NCI-H446 treated with DMSO at 0.1 percent for 48 hours (cell line): ENCODE measurements around the gene SORCS1.

Source experiments
- DNase-seq: peaks from one replicate; lab custom pipeline; 2025; lab: John Stamatoyannopoulos, UW

The SORCS1 gene

DNA sequence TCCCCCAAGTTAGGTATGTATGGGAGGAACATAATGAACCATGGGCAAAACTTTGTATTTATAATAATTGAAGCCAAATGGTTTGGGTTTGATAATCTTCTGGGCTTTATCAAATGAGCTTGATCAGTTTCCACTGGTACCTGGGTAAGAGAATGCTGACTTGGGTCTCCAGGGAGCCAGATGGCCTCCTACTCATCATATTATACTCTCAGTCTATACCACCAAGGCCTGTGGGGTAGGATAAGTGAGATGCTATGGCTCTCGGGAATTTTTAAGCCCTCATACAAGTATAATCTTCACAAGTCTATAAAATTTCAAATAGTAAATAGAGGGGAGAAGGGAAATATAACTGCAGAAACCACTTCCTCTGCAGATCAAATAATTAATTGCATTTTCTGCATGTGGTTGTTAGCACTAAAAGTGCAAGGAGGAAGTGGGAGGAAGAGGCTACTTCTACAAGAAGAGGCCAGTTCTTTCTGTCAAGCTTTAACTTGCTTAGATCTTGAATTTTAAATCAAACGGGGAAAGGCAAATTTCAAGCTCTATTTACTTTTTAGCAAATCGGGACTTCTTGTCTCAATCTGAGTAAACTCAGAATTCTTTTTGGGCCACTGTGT lies 349.0 kb downstream of the SORCS1 start:
- no peak for DNase-seq

GRCh38 chr10:106804992-106805582 lies 359.4 kb downstream of the SORCS1 start:
- no peak for DNase-seq

- no peak for DNase-seq
These were observed 361.6 kb downstream of the SORCS1 start for GRCh38 chr10:106802949-106803348.

DNA sequence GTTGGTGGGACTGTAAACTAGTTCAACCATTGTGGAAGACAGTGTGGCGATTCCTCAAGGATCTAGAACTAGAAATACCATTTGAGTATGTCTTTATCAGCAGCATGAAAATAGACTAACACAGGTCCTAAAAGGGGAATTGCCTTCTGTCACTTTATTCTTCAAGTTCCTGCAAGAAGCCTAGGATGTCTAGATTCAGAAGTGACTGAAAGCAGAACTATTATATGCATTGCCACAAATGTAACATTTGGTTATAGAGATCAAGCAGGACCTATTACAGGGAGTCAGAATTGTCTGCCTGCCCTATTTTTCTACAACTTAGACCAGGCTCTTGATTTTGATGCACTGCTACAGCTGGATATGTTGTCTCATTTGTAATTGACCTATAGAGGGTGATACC lies 364.7 kb downstream of the SORCS1 start:
- DNase-seq: no peak

GRCh38 chr10:106795619-106796018 lies 368.9 kb downstream of the SORCS1 start:
- DNase-seq: no peak

DNA sequence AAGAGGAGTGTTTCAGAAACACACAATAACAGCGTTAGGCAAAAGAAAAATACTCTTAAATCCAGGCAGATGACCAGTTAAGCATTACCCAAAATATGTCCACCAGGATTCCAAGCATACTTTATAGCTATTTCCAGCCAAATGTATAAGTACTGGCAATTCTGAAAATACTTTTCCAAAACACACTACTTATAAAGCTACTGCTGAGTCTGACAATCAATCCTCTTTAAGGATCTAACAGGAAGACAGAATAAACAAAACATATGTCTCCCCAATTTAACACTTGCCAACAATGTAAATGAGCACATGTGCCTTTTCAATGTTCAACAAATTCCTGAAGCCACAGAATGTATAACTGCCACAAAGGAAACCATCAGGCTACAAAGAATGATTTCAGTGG lies 370.9 kb downstream of the SORCS1 start:
- DNase-seq: no peak

DNA sequence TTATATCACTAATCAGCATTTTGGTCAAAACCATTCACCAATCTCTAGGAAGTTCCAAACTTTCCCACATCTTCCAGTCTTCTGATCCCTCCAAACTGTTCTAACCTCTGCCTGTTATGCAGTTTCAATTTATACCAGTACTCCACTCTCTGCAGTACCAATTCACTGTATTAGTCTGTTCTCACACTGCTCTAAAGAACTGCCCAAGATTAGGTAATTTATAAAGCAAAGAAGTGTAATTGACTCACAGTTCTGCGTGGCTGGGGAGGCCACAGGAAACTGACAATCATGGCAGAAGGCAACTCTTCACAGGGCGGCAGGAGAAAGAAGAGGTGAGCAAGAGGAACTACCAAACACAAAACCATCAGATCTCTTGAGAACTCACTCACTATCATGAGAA lies 374.9 kb downstream of the SORCS1 start:
- no peak for DNase-seq

- no peak for DNase-seq
These were observed 375.5 kb downstream of the SORCS1 start for GRCh38 chr10:106788982-106789381.

DNA sequence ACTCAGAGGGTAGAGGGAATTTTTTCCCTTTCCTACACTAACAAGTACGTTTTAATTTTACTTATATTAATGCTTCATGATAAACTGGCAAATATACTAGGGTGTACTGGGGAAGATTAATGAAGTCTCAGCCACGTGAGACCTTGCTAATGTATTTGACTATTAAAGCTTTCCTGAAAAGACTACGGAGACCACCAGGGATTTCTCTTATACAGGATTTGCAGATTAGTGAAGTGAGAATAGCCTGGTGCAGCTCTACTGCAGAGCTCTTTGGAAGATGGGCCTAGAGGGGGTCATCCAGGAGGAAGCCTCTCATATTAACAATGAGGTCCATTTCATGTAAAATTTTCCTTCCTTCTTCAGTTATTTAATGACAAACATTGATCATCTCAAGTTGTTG lies 379.0 kb downstream of the SORCS1 start:
- DNase-seq: no peak

DNA sequence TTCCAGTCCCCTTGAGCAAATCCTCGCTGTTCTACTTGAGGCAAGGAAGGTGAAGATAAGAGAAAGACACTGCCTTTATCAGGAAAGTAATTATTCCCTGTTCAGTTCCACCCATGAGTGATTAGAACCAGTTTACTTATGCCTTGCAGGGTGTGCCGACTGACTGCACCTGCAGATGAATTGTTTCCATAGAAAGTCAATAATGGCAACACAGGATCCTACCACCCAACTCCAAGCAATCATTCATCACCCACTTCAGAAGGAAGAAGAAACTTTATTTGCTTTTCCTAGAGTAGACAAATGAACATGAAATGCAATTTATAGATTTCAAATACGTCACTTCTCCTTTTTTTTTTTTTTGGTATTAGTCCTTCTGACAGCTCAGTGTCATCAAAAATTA lies 383.9 kb downstream of the SORCS1 start:
- DNase-seq: no peak

- no peak for DNase-seq
These were observed 386.7 kb downstream of the SORCS1 start for GRCh38 chr10:106777841-106778240.

- no peak for DNase-seq
These were observed 389.4 kb downstream of the SORCS1 start for GRCh38 chr10:106775127-106775526.

DNA sequence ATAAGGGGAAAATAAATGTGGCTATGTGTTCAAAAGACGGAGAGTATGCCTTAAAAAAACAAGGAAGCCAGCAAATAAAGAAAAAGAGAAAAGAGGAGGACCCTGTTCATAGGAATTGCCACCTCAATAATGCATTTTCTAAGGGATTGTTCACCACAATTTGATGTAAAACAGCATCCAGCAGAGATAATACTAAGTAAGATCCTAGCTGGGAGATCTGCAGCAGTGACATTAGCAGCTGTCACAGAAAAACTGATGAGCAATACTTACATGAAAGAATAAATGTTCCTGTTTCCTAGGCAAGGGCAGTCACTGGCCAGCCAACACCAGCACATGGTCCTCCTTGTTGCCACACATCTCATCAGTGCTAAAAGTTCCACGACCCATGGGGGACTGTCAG lies 391.5 kb downstream of the SORCS1 start:
- no peak for DNase-seq

- DNase-seq: no peak
These were observed 393.4 kb downstream of the SORCS1 start for GRCh38 chr10:106771154-106771553.

- DNase-seq: no peak
These were observed 396.3 kb downstream of the SORCS1 start for GRCh38 chr10:106768204-106768603.

DNA sequence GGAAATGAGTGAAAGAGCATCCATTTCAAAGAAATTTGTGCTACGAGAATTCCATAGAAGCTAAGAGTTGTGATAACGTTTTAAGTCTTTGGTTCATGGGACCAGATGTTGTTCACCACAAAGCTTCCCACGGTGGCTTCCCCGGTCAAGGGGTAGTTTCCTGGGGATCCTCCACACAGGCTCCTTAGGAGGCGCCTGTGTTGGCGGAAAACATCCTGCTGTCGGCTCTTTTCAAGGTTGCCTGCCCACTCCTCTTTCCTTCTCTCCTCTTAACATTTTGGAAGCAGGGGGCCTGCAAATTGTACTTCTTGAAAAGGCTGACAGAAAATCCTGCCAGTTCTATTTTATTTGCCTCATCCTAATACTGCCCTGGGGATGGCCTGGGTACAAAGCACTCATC lies 398.6 kb downstream of the SORCS1 start:
- no peak for DNase-seq

DNA sequence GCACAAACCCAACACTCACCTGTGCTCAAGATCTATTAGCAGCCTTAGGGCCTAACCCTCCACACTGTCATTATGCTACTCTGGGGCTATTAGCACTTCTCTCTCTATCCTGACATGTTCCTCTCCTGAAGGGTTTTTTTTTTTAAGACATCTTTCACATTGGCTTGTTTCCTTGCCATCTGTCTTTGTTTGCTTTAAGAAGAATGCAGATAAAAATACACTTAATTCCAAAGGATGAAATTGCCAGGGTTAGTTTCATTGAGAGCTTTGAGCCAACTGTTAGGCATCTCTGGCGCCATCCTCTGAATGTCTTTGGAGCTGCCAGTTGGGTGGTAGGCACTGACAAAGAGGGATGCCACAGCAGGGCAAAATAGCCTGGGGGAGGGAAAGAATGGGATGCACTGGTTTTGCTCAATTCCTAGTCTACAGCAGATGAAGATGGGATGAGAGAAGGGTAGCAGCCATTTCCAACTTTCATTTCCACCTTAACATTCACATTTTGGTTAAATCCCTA lies 399.2 kb downstream of the SORCS1 start:
- no peak for DNase-seq

DNA sequence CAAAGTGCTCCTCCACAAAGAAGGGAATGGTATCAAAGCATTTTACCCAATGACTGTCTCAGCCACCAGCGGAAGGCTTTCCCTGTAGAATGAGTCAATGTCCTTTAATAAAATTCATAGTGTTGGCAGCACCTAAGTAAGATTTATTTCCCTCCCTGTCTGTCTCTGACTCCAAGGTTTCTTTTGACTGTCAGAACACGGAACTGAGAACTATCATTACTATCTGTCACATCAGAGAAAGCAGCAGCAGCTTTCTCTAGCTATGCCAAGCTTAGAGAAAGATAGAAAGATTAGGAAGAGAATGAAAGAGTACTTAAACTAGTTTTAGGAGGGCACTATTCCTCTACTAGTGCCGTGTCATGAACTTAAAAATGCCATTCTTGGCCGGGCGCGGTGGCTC lies 400.1 kb downstream of the SORCS1 start:
- no peak for DNase-seq

- no peak for DNase-seq
These were observed 402.6 kb downstream of the SORCS1 start for GRCh38 chr10:106761906-106762305.

GRCh38 chr10:106757521-106757920 lies 407.0 kb downstream of the SORCS1 start:
- DNase-seq: no peak

DNA sequence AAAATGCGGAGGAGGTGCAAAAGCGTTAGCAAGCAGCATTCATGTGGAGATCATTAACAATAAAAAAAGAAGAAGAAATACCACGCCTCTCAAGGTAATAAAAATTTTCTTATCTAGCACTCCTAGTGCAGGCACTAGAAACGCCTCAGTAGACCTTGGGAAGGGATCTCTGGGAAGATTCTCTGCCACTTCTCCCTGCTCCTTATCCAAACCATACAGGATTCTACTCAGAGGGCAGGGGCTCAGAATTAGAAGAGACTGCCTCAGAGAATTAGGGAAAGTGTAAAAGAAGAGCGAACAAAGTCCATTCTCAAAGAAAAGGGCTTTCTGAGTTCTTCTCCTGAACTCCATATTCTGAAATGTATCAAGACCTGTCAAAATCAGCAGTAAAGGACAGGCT lies 413.4 kb downstream of the SORCS1 start:
- no peak for DNase-seq

DNA sequence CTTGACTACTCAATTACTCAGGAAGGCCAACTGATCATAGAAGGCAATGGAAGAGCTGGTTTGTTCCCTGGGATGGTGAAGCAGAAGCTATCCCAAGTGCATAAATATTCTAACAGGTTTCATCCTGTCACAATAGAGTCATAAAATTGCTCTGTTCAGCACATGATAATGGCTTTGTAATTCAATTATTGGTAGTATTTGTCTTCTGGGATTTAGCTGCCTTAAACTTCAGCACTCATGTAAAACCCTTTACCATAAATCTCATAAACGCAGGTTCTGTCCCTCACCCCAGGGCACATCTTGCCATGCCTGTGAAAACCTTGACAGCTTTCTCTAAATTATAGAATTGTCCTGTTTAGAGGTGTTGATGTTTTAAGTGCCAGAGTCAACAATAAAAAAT lies 417.6 kb downstream of the SORCS1 start:
- DNase-seq: no peak

- DNase-seq: no peak
These were observed 423.4 kb downstream of the SORCS1 start for GRCh38 chr10:106741006-106741530.

DNA sequence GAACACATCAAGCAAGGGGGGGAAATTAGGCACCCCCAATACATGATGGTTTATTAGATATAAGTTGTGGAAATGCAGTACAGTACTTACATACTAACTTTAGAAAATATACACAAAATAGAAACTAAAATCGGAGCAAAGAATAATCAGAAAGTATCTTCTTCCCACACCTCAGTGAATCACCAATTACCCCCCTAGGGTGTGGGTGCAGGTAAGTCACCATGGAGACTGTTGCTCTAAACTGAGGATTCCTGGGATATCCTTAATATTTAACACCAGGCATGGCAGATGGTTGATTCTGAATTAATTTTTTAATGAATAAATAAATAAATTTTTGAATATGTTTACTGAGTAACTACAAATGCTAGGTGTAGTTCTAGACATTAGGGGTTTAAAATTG lies 424.4 kb downstream of the SORCS1 start:
- DNase-seq: no peak
